GM10266 (cell line): ENCODE data around the gene SLC7A8.
"Not testable (repeated sequence)": the region's sequence is repeated elsewhere in the genome, so short reads cannot be mapped to it uniquely, and the experiment has no call there.

Experiments
- DNase-seq: peaks from one replicate; pipeline ENCODE4 v3.0.0; 2012; ENCODE audit errors: extremely low spot score
- TF ChIP-seq, protein P1 (sequence below): IDR thresholded peaks from 2 replicates; pipeline ENCODE4 v1.5.1; 2012; ENCODE audit warnings: mild to moderate bottlenecking, low read depth; ENCODE audit not compliant: control insufficient read depth, insufficient read depth; ENCODE audit errors: missing control alignments

The SLC7A8 gene

DNA sequence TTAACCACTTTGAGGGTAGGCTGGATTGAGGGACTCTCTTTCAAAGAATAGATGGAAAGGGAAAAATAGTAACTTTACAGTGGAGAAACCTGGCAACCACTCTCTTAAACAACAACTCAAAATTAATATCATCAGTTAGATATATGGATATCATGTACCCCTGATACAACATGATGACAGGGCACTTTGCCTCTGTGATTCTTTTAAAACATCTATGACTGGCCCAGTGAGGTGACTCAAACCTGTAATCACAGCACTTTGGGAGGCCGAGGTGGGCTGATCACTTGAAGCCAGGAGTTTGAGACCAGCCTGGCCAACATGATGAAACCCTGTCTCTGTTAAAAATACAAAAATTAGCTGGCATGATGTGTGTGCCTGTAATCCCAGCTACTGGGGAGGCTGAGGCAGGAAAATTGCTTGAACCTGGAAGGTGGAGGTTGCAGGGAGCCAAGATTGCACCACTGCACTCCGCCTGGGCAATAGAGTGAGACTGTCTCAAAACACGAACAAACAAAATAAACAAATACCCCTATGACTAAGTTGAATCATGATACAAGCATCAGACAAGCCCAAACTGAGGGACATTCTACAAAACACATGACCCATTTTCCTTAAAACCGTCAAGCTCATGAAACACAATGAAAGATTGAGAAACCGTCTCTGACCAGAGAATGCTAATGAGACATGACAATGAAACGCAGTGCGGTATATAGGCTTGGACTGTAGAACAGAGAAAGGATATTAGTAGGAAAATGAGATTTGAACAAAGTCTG, 26.4 kb upstream of the SLC7A8 start:
- DNase-seq: no peak
- TF ChIP-seq, protein P1, sequence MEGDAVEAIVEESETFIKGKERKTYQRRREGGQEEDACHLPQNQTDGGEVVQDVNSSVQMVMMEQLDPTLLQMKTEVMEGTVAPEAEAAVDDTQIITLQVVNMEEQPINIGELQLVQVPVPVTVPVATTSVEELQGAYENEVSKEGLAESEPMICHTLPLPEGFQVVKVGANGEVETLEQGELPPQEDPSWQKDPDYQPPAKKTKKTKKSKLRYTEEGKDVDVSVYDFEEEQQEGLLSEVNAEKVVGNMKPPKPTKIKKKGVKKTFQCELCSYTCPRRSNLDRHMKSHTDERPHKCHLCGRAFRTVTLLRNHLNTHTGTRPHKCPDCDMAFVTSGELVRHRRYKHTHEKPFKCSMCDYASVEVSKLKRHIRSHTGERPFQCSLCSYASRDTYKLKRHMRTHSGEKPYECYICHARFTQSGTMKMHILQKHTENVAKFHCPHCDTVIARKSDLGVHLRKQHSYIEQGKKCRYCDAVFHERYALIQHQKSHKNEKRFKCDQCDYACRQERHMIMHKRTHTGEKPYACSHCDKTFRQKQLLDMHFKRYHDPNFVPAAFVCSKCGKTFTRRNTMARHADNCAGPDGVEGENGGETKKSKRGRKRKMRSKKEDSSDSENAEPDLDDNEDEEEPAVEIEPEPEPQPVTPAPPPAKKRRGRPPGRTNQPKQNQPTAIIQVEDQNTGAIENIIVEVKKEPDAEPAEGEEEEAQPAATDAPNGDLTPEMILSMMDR: no peak

DNA sequence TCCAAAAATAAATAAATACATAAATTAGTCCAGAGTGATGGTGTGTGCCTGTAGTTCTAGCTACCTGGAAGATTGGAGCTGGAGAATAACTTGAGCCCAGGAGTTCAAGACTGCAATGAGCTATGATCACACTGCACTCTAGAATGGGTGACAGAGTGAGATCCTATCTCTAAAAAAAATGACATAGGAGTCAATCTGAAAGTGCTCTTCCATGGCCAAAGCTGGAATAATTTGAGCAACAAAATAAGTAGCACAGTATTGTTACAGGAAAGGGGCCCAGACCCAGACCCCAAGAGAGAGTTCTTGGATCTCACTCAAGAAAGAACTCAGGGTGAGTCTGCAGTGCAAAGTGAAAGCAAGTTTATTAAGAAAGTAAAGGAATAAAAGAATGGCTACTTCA, 24.9 kb upstream of the SLC7A8 start:
- DNase-seq: no peak
- TF ChIP-seq, protein P1: no peak

DNA sequence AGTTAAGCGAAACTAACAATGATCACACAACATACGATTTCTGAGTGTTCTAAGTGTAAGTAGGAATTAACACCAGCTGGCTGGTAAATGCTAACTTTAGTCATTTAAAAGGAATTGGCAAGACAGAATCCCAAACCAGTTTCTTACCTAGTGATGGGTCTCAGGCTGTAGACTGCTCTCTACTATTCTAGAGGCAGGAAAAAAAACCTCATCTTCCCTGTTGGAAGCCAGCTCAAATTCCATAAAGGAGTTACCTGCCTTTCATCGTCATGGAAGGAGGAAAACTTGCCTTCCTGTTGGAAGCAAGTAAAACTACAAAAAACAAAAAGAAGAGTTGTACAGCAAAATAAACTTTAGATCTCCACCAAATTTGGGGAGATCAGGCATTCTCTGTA, 23.7 kb upstream of the SLC7A8 start:
- TF ChIP-seq, protein P1: no peak
- no peak for DNase-seq

DNA sequence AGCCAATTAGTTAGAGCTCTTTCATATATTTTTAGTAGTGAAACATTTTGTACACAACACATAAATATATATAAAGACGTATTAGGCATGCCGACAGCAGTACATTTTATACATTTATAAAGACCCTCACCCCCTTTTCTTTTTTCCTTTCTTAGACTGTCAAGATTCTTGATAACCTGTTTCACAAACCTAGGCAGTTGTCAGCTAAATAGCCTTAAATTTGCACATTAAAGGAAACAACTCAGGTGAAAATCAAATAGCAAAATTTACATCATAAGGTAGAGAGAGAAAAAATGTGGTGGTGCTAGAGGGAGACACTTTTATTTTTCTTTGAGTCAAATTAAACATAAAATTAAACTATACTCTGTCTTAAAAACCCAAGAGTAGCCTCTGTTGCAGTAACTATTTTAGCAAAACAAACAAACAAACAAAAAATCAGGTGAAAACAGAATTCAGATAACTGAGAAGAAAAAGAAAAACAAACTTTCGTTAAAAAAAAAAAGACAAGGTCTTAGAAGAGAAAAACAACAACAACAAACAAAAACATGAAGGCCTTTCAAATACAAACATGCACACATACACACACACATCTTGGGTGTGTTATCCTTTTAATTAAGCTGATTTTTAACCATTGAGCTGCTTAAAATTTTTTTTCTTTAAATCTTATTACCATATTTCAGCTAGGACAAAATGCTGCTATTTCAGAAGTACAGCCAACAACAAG, 23.1 kb upstream of the SLC7A8 start:
- no peak for DNase-seq
- TF ChIP-seq, protein P1: no peak

DNA sequence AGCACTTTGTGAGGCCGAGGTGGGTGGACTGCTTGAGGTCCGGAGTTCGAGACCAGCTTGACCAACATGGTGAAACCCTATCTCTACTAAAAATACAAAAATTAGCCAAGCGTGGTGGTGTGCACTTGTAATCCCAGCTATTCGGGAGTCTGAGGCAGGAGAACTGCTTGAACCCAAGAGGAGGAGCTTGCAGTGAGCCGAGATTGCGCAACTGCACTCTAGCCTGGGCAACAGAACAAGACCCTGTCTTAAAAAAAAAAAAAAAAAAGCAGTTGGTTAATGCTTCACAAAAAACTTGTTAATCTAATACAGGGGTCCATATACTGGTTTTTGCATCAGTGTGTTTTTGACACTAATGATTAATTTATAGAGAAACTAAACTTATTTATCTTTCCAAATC, 18.5 kb upstream of the SLC7A8 start:
- no peak for DNase-seq
- TF ChIP-seq, protein P1: no peak

DNA sequence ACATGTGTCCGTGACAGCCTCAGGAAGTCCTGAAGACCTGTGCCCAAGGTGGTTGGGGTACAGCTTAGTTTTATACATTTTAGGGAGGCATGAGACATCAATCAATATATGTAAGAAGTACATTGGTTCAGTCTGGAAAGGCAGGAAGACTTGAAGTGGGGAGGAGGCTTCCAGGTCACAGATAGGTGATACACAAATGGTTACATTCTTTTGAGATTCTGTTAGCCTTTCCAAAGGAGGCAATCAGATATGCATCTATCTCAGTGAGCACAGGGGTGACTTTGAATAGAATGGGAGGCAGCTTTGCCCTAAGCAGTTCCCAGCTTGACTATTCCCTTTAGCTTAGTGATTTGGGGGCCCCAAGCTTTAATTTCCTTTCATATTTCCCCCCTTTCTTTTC, 15.7 kb upstream of the SLC7A8 start:
- not testable (repeated sequence) for DNase-seq

DNA sequence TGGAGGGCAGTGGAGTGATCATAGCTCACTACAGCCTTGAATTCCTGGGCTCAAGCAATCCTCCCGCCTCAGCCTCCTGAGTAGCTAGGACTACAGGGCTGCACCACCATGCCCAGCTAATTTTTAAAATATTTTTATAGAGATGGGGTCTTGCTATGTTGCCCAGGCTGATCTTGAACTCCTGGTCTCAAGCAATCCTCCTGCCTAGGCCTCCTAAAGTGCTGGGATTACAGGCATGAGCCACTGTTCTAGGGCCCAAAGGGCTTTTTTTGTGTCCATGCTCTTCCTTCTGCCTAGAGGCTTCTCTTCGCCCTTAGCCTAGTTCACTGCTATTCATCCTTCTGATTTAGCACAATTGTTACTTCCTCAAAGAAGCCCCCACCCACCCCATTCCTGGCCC, 13.0 kb upstream of the SLC7A8 start:
- not testable (repeated sequence) for DNase-seq

DNA sequence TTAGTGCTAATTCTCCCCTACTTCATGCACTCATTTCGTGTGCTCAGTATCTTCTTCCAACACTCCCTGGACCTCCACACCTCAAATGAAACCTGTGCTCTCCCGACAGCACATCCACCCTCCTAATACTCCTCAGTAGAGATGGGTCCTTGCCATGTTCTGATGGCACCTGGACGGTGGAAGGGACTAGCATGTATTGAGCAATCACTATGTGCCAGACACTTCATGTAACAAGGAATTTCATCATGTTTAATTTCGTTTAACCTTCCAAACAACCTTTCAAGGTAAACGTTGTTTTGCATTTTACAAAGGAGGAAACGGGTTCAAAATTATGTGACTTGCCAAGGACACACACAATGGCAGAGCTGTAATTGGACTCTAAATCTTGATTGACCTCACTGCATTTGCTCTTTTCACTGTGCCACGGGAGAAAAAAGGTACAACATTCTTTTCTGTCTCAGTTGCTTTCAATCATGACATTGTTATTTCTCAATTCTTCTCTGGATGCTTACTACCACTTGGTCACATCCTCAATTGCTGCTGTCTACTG, 12.2 kb upstream of the SLC7A8 start:
- TF ChIP-seq, protein P1: no peak
- no peak for DNase-seq
